Activated CD4-positive, alpha-beta T cell treated with anti-CD3 and anti-CD28 coated beads for 4 hours (primary cell): ENCODE results near the gene GMDS.

Experiments used
- DNase-seq, 2 donors: peaks; one replicate each; pipeline ENCODE4 v3.0.0-alpha.2; 2020

Gene GMDS

DNA sequence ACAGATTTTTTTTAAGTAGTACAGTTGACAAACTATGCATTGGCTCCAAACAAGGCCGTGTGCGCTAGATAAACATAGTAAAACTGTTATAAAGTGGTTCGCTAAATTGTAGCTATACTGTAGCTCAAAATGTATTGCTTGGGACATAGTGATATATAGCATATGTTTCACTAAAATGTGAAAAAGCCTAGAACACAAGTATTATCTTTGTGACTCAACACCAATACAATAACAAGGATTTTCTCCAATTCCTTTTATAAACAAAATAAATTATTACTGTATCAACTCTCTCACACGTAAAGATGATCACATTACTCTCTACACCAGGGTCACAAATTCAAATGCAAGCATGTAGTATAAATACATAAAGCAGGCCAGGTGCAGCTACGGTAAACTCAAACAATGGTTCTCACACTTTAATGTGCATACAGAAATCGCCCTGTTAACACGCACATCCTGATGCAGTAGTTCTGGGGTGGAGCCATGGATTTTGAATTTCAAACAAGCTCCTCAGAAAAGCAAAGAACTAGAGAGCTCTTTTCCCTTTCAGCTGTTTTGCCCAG, 214.6 kb downstream of the GMDS start:
- DNase-seq: no peak

DNA sequence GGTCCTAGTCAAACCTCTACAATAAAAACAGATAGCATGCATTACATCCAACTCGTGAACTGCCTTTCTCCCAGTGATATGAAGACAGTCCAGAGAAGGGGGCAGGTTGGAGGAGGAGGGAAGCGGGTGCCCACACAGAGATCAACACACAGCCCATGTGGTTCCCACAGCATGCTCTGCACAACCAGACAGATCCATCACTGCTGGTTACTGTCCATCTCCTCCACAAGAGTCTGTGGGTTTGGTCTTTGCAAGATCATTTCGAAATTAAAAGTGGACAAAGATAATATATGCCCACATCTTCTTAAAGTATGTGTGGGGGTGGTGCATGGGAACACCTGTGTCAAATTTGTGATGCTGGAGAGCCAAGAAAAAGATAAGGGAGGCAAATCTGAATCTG, 215.5 kb downstream of the GMDS start:
- DNase-seq: no peak

DNA sequence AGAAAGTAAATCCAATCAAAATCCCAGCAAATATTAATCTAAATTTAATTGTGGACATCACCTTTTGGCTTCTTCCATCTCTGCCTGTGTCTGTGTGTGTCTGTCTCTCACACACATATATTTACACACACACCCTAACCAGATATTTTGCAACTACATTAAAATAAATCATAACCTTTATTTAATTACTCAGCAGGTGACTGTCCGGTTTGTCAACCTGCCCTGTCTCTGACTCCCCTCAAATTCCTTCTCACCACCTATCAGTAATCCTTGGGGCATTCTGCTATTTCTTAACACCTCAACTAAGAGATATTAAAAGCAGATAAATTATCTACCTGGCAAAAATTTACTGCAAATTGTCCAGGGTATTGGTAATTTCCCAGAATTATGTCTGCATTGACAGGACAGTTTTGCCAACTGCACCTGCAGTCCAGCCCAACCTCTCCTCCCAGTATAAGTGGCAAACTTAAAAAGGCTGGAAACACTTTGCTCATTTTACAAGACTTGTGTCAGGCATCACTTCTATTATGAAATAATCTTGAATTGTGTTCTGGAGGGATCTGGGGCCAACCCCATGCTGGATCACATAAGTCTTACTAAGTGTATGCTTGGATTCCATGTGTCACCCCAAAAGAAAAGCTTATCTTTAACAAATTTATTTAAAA, 216.1 kb downstream of the GMDS start:
- no peak for DNase-seq

DNA sequence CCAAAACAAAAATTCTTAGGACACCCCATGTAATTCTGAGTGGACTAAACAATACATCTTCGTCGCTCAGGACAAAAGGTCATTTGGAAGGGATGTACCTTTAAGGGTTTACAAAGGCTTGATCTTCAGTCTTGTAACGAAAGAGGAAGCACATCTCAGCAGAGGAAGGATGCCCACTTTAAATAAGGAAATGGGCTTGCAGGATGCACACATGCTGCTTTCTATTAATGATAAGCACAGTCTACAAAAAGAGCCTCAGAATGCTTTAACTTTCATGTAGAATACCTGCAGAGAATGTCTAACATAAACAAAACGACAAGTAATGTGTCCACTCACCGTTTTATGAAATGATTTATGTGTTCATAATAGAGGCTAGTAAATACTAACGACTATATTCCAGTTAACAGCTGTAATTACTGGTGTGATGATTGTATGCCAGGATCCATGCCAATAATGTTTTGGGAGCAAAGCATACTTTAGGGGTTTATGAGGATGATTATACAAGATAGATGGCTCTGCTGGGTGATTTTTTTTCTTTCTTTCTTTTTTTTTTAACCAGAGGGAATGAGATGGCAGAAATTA, 216.9 kb downstream of the GMDS start:
- no peak for DNase-seq

DNA sequence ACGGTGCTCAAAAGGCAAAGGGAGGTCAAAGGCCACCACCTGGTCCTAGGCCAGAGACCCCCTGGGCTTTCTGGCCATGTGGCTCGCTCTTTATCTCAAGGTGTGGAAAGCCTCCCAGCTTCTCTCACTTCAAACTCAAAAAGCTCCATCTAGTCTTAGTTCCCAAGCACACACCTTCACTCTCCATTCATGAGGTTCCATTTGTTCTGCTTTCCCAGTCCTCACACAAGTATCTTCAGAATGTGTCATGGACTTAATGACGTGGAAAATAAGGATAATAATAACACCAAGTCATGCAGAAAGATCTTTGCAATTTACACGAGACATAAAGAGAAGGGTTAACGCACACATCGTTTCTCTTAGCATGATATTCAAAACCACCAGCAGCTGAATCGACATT, 219.3 kb downstream of the GMDS start:
- DNase-seq: no peak

DNA sequence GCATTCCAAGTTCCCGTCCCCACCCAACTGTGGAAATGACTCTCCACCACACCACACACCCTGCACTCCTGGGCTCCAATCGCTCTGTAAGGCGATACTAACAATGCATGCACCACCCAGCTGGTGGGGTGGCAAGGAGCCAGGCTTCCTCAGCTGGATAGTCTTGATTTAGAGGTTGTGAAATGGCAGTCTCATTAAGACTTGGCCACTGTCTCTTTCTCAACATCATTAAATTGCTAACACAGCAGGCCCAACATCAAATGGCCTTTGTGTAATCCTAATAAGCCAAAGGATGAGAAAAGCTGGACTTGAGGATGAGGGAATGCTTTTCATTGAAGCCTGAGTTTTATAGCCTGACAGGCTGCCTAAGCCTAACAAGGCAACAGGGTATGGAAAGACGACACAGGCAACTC, 223.7 kb downstream of the GMDS start:
- no peak for DNase-seq

DNA sequence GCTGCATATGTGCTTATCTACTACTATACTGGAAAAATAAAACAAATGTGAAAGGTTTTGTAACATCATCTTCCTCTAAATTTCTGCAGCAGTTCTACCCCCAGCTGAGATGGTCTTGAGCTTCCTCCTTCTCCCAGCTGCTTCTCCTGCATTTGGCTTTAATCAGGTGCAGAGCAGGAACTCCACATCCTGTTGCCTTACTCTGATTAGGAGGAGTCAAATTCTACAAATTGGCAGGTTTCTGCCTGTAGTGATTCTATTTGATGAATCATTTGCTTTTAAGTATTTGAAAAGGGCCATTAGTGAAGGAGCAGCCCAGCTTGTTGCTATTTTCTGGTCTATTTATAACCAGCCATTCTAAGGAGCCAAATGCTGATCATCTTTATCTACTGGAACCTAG, 224.5 kb downstream of the GMDS start:
- no peak for DNase-seq

DNA sequence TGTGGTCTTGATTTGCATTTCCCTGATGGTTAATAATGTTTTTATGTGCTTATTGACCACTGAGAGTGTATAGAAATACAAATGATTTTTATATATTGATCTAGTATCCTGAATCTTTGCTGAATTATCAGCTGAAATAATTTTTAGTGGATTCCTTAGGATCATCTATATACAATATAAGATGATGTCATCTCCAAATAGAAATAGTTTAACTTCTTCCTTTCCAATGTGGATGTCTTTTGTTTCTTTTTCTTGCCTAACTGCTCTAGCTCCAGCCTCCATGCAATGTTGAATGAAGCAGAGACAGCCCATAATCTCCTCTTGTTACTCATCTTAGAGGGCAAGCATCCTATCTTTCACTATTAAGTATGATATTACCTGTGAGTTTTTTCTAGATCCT, 226.4 kb downstream of the GMDS start:
- DNase-seq: no peak

DNA sequence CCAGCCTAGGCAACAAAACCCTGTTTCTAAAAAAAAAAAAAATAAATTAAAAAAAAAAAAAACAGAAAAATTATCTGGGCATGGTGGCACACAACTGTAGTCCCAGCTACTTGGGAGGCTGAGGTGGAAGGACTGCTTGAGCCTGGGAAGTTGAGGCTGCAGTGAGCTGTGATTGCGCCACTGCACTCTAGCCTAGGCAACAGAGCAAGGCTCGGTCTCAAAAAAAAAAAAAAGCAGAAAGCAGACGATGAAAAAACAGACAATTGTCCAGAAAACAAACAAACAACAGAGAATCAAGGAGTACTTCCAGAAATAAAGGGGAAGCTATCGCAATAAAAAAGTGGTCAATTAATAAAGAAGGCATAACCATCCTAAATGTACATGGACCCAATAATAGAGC, 229.4 kb downstream of the GMDS start:
- no peak for DNase-seq

DNA sequence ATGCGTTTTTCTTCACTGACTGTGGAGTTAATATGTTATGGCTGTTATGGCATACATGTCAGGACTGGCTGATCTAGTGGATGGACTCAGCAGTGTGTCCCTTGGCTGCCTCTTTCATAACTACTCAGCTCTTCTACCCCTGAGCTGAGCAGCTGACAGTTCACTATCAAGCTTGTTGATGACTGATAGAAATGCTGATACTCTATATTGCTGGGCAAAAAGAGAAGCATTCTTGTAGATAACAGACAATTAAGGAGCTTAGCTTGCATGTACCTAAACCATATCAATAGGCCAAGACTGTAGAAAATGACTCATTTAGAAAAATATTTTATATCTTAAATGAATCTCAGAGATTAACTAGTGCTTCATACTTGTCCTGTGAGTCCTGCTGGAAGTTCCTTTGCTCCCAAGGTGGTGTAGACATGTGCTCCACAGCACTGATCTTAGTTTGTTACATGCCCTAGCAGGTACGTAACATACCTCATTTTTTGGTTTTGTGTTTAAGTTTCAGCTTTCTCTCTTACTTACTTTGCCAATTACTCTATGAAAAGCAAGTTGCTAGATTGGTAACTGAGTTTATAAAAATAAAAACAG, 236.9 kb downstream of the GMDS start:
- no peak for DNase-seq

DNA sequence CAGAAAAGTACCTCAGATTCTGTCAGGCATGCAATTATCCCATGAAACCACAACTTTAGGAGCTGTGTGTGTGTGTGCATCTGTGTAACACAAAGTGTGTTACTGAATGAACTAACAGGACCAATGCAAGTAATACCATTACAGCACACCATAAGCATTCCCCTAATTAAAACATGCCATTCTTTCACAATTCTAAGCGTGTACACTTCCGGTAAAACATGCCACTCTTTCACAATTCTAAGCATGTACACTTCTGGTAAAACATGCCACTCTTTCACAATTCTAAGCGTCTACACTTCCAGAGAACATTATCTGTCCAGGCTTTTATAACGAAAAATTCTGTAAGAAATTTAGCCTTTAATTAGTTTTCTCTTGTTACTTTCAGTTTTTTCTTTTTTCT, 238.2 kb downstream of the GMDS start:
- DNase-seq: no peak

DNA sequence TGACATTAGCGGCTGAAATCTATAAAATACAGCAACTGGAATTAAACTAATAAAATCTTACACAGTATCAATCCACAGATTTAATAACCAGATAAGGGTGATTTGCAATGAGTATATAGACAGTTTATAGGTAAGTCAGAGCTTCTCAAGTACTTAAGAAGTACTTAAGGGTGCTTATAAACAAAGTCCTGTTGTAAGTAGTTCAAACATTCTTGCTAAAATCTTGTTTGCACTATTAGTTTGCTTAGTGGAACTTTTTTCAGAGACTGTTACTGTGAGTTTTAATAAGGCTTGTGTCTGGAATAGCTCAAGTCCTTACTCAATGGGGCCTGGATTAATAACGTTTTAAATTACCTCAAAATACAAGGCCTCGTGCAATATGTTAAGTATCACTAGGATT, 240.5 kb downstream of the GMDS start:
- no peak for DNase-seq

DNA sequence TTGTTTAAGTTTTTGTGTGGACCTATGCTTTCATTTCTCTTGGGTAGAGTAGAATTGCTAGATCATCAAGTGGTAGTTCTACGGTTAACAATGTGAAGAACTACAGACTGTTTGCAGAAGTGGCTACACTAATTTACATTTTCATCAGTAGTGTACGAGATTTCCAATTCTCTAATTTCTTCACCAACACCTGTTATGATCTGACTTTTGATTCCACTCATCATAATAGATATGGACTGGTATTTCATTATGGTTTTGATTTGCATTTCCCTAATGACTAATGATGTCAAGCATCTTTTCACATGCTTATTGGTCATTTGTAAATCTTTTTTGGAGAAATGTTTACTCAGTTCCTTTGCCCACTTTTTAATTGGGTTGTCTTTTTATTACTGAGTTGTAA, 244.4 kb downstream of the GMDS start:
- DNase-seq: no peak

DNA sequence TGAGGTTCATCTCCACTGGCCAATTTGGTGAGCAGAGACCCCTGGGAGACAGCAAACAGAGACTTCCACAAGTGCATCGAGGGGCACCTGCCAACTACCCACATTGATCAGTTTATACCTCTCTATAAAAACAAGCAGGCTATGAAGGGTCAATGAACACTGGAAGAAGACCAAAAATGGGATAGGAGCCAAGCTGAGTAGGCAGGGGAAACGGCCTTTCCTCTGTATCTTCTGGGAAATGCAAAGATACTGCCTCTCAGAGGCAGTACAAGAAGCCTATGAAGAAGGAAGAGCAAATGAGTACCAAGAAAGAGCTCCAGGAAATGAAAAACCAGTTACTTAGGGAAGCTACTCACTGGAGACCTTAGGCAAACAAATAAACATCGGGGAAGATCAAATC, 247.7 kb downstream of the GMDS start:
- no peak for DNase-seq

DNA sequence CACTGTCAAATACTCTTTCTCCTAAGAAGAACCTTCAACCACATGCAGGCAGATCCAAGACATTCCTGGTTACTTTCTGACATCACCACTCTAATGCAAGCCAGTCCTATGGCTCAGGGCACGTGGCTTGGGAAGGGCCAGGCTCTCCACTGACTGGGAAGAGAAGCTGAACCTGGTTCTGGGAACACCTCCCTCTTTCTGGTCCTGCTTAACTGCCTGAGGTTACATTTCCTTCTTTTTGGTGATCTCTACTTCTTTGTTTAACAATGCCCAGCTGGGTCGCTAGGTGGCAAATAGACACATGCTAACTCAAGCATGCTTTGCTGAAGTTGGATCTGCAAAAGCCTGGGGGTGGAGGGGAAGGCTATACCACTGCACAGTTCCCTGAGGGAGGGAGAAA, 249.8 kb downstream of the GMDS start:
- DNase-seq: no peak

DNA sequence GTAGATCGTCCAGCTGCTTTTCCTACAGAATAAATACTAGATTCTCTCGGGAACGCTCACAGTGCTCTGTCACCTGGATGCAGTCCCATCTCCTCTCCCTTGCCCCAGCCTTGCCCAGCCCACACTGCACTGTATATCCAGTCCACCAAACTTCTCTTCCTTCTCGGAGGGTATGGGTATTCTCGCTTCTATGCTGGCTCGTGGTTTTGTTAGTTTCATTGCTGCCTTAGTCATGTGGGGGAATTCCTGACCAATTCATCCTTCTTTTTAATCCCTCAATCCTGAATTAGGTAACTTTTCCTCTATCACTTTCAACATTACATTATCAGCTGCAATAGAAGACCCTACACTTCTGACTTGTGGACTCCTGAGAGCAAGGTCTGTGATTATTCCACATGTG, 252.4 kb downstream of the GMDS start:
- no peak for DNase-seq

DNA sequence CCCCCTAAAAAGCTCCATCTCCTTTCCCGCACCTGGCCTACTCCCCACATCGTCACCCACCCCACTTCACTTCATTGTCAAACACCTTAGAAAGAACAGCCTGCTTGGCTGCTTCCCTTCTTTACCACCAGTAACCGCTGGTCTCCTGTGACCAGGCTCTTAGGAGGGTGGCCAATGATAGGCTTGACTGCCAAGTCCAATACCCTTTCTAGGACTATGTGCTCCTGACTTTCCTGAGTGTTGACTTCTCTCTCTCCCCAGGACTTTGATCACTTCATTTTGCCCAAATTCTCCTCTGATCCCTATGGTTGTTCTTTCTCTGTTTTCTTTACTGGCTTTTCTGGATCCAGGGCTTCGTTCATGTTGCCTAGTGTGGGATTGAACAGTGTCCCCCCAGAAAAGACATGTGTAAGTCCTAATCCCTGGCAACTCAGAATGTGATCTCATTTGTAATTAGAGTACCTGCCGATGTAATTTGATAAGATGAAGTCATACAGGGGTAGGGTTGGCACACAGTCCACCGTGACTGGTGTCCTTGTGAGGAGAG, 254.0 kb downstream of the GMDS start:
- no peak for DNase-seq

DNA sequence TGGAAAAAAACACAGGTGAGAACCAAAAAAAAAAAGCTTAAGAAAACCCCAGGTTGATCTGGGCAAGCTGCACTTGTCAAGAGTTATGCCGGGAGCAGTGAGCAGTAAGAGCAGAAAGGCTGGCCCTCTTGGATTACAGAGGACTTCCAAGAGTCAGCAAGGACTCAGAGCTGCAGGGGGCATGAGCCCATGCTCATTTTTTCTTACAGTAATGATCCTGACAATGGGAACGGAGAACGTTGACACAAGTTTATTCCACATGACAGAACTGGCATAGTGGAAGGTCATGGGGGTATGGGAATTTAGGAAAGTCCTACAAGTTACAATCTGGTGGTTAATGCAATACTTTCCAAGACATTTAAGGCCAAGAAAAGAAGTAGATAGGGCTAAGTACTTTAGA, 256.6 kb downstream of the GMDS start:
- DNase-seq: no peak

DNA sequence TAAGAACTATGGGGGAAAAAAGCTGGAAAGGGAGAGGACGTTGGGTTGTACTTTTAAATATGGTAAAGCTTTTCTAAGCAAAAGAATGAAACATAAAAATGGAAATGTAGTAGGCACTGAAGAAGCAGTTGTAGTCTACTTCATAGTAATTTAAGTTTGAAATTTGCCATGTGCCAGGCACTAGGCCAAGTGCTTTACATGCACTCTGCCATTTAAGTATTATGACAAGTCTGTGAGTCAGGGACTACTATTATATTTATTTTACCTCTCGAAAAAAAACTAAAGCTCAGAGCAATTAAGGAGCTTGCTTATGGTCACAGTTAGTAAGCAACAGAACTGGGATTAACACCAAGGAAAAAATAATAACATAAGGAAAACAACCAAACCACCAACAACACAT, 257.8 kb downstream of the GMDS start:
- no peak for DNase-seq

DNA sequence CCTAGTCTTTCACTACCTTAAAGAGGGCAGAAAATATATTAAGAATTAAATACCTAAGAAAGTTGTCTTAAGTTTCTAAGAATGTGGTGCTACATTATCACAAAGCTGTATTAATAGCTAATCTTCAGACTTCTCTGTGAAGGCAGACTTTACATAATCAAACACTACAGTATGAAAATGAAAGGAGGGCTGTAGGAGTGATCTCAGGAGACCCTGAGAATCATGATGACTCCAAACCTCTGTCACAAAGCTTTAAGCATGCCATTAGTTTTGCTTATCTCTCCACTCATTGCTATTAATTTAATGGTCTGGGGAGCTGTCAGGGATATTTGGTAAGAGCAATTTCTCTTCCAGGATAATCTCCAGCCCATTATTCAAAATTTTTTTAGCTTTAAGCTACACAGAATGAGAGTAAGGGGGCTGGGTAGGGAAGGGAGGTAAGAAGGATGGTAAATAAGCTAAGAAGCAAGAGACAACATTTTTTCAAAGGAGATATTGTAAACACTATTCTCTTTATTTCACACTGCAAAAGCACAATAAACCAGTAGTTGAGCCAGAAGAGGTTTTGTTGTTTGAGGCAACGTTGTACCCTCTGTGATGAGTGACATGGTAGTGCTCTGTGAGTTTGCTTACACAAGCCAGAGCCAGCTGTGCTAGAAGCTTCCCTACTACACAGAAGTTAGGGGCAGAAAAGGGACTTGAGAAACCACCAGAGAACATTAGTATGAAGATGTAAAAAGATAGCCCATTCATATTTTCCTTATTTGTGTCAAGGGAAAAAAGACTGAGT, 258.8 kb downstream of the GMDS start:
- no peak for DNase-seq

DNA sequence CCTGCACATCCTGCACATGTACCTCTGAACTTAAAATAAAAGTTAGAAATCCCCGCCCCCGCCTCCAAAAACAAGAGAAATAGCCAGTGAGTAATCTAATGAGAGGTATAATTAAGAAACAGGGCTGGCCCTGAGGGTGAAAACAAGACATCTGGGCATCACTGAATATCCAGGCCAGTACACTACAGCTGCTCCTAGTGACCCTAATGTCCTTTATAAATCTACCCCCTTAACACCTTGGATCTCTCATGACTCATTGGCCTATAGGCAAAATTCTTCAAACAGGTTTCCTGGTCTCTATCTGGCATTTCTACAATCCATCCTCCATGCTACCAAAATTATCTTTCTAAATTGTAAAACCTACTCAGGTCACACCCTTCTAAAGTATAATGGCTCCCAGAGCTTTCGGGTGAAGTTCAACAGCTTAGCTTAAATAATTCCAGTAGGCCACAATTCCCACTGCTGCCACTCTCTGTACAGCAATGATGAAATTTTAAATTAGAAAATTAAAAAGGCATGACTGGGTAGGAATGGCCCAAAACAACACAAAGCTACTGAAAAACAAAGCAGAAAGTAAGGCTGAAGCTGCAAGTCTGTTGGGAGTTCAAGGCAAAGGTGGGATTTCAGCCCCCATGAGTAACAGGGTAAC, 260.9 kb downstream of the GMDS start:
- no peak for DNase-seq

DNA sequence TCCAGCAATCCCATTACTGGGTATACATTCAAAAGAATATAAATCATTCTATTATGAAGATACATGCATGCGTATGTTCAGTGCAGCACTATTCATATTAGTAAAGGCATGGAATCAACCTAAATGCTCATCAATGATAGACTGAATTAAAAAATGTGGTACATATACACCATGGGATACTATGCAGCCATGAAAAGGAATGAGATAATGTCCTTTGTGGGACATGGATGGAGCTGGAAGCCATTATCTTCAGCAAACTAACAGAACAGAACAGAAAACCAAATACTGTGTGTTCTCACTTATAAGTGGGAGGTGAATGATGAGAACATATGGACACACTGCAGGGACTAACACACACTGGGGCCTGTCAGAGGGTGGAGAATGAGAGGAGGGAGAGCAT, 261.6 kb downstream of the GMDS start:
- no peak for DNase-seq

DNA sequence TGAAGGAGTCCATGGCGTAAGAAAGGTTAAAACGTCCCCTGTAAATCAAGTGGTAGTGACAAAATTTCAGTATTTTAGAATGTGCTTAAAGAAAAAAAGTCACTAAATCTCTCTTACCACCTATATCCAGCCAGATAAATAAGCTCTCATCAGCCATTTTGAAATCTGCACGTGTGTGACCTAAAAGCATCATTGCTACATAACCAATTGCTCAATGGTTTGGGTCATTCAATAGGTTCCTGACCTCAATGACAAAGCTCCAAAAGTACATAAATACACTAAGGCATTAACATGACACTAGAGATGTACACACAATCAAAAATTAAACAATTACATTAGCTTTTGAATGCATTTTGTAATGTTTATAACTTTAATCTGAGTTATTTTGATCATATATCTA, 272.4 kb downstream of the GMDS start:
- no peak for DNase-seq
